CD4-positive, alpha-beta T cell treated with Interleukin-17A for 1 hour (primary cell): ENCODE results near the gene LHFPL5.

Source experiments
- DNase-seq: peaks from one replicate; pipeline ENCODE4 v3.0.0-alpha.2; 2020

Gene LHFPL5

DNA sequence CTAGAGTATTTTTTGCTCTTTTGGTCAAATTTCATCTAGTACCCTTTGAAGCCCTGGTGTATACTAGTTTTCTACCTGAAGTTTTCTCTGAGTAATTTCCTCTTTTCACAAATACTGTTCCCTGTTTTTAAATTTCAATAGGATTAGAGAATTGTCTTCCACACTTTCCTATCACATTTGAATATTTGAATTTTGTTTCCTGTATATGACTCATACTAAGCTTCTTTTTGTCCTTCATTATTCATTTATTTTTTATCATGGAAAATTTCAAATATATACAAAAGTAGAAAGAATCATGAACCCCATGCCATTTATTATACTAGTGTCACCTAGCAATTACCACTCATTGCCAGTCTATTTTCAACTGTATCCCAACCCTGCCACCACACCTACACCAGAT is 52.7 kb downstream of the LHFPL5 start:
- DNase-seq, result no peak

DNA sequence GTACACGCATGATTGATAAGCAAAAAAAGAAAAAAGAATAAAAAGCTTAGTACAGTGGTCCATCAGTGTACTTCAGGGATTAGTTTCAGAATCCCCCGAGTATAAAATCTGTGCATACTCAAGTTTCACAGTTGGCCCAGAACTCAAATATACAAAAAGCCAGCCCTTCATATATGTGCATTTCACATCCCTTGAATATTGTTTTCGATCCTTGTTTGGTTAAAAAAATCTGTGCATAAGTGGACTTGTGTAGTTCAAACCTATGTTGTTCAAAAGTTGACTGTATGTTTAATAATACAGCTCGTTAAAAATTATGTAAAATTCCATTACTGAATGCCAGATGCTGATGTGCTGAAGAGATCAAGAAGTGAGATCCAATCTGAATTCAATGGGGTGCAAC is 54.2 kb downstream of the LHFPL5 start:
- DNase-seq, result no peak
